Activated CD4-positive, CD25-positive, alpha-beta regulatory T cell treated with anti-CD3 and anti-CD28 coated beads, Interleukin-2, amount 50 U/mL, for 72 hours (primary cell): ENCODE data around the gene NOM1.
"Not testable (repeated sequence)": the region's sequence is repeated elsewhere in the genome, so short reads cannot be mapped to it uniquely, and the experiment has no call there.

Experiments
- DNase-seq: peaks from one replicate; pipeline ENCODE4 v3.0.0; 2021

The NOM1 gene

GRCh38 chr7:156941393-156942182 is 7.9 kb upstream of the NOM1 start:
- no peak for DNase-seq

GRCh38 chr7:156942708-156943090 is 6.8 kb upstream of the NOM1 start:
- DNase-seq, result no peak

- no peak for DNase-seq
Observed at GRCh38 chr7:156943091-156944041, 6.1 kb upstream of the NOM1 start.

GRCh38 chr7:156944876-156945275 is 4.6 kb upstream of the NOM1 start:
- DNase-seq, result no peak

GRCh38 chr7:156947120-156947843 is 2.2 kb upstream of the NOM1 start:
- no peak for DNase-seq

GRCh38 chr7:156948361-156948760 is 1.2 kb upstream of the NOM1 start:
- no peak for DNase-seq

- DNase-seq, result no peak
Observed at GRCh38 chr7:156950381-156950858, 908 bp downstream of the NOM1 start.

- not testable (repeated sequence) for DNase-seq
Observed at GRCh38 chr7:156953215-156953614, 3.7 kb downstream of the NOM1 start.

GRCh38 chr7:156954941-156955340 is 5.4 kb downstream of the NOM1 start:
- no peak for DNase-seq

GRCh38 chr7:156956727-156957126 is 7.2 kb downstream of the NOM1 start:
- DNase-seq, result no peak

- DNase-seq, result no peak
Observed at GRCh38 chr7:156962145-156962544, 12.6 kb downstream of the NOM1 start.

- DNase-seq, result no peak
Observed at GRCh38 chr7:156962897-156963296, 13.4 kb downstream of the NOM1 start.

- DNase-seq, result no peak
Observed at GRCh38 chr7:156963472-156963871, 14.0 kb downstream of the NOM1 start.

- DNase-seq, result no peak
Observed at GRCh38 chr7:156964971-156965370, 15.5 kb downstream of the NOM1 start.

GRCh38 chr7:156966387-156966786 is 16.9 kb downstream of the NOM1 start:
- DNase-seq, result no peak

GRCh38 chr7:156968183-156968582 is 18.7 kb downstream of the NOM1 start:
- DNase-seq, result no peak

- DNase-seq, result no peak
Observed at GRCh38 chr7:156969972-156970420, 20.5 kb downstream of the NOM1 start.

GRCh38 chr7:156975620-156976019 is 26.1 kb downstream of the NOM1 start:
- DNase-seq, result no peak

GRCh38 chr7:156979007-156979606 is 29.6 kb downstream of the NOM1 start:
- no peak for DNase-seq

GRCh38 chr7:156979711-156980110 is 30.2 kb downstream of the NOM1 start:
- DNase-seq, result no peak

- no peak for DNase-seq
Observed at GRCh38 chr7:156984174-156984891, 34.8 kb downstream of the NOM1 start.
